NCI-H1930 (cell line): ENCODE data around the gene IL1A.
"Not testable (repeated sequence)": the region's sequence is repeated elsewhere in the genome, so short reads cannot be mapped to it uniquely, and the experiment has no call there.

Experiments
- DNase-seq, 2 experiments: peaks; one replicate each; lab custom pipeline; 2025; lab: John Stamatoyannopoulos, UW

Gene IL1A

GRCh38 chr2:112784199-112785189 lies at the start of gene IL1A:
IL1A (minus strand) TSS chr2:112784493; CDS start chr2:112783770, 723 bp downstream.
- no peak for DNase-seq

GRCh38 chr2:112833976-112834375 lies 49.7 kb upstream of the IL1A start:
- DNase-seq: no peak

GRCh38 chr2:112833639-112833931 lies 49.3 kb upstream of the IL1A start:
- not testable (repeated sequence) for DNase-seq

GRCh38 chr2:112832841-112833638 lies 48.7 kb upstream of the IL1A start:
- DNase-seq: no peak

- no peak for DNase-seq
Measured at GRCh38 chr2:112831946-112832840, 47.9 kb upstream of the IL1A start.

GRCh38 chr2:112831513-112831845 lies 47.2 kb upstream of the IL1A start:
- DNase-seq: no peak

GRCh38 chr2:112830682-112831512 lies 46.6 kb upstream of the IL1A start:
- no peak for DNase-seq

- DNase-seq: no peak
Measured at GRCh38 chr2:112829961-112830681, 45.8 kb upstream of the IL1A start.

- DNase-seq: no peak
Measured at GRCh38 chr2:112829101-112829960, 45.0 kb upstream of the IL1A start.

- no peak for DNase-seq
Measured at GRCh38 chr2:112828251-112828691, 44.0 kb upstream of the IL1A start.

- DNase-seq: no peak
Measured at GRCh38 chr2:112827604-112828185, 43.4 kb upstream of the IL1A start.

GRCh38 chr2:112827009-112827408 lies 42.7 kb upstream of the IL1A start:
- no peak for DNase-seq

- DNase-seq: no peak
Measured at GRCh38 chr2:112825706-112826105, 41.4 kb upstream of the IL1A start.

GRCh38 chr2:112824694-112825085 lies 40.4 kb upstream of the IL1A start:
- no peak for DNase-seq

- no peak for DNase-seq
Measured at GRCh38 chr2:112821682-112822081, 37.4 kb upstream of the IL1A start.

GRCh38 chr2:112821142-112821541 lies 36.8 kb upstream of the IL1A start:
- DNase-seq: no peak

GRCh38 chr2:112820343-112820742 lies 36.0 kb upstream of the IL1A start:
- DNase-seq: no peak

- no peak for DNase-seq
Measured at GRCh38 chr2:112819081-112819480, 34.8 kb upstream of the IL1A start.
